HL-60 (cell line): ENCODE results near the gene KIF3C.
"Not testable (repeated sequence)": the region's sequence is repeated elsewhere in the genome, so short reads cannot be mapped to it uniquely, and the experiment has no call there.

Experiments
- CTCF ChIP-seq: IDR thresholded peaks from one replicate; pipeline ENCODE4 v1.5.1; 2011; ENCODE audit warnings: low read length, control low read depth, inconsistent platforms; ENCODE audit not compliant: insufficient read depth
- GABPA ChIP-seq: IDR thresholded peaks from 2 replicates; pipeline ENCODE4 v1.6.1; 2012; ENCODE audit warnings: low read depth
- POLR2AphosphoS5 ChIP-seq: IDR thresholded peaks from 2 replicates; pipeline ENCODE4 v1.6.1; 2012; ENCODE audit warnings: low read depth
- SPI1 ChIP-seq: IDR thresholded peaks from 2 replicates; pipeline ENCODE4 v1.6.1; 2012; ENCODE audit warnings: low read depth, mild to moderate bottlenecking, borderline replicate concordance
- TF ChIP-seq, protein P1 (sequence below): IDR thresholded peaks from 2 replicates; pipeline ENCODE4 v1.6.1; 2012; ENCODE audit warnings: low read depth; ENCODE audit not compliant: insufficient replicate concordance

- TF ChIP-seq CTCF, POLR2AphosphoS5, GABPA, SPI1: not testable (repeated sequence)
- TF ChIP-seq, protein P1, sequence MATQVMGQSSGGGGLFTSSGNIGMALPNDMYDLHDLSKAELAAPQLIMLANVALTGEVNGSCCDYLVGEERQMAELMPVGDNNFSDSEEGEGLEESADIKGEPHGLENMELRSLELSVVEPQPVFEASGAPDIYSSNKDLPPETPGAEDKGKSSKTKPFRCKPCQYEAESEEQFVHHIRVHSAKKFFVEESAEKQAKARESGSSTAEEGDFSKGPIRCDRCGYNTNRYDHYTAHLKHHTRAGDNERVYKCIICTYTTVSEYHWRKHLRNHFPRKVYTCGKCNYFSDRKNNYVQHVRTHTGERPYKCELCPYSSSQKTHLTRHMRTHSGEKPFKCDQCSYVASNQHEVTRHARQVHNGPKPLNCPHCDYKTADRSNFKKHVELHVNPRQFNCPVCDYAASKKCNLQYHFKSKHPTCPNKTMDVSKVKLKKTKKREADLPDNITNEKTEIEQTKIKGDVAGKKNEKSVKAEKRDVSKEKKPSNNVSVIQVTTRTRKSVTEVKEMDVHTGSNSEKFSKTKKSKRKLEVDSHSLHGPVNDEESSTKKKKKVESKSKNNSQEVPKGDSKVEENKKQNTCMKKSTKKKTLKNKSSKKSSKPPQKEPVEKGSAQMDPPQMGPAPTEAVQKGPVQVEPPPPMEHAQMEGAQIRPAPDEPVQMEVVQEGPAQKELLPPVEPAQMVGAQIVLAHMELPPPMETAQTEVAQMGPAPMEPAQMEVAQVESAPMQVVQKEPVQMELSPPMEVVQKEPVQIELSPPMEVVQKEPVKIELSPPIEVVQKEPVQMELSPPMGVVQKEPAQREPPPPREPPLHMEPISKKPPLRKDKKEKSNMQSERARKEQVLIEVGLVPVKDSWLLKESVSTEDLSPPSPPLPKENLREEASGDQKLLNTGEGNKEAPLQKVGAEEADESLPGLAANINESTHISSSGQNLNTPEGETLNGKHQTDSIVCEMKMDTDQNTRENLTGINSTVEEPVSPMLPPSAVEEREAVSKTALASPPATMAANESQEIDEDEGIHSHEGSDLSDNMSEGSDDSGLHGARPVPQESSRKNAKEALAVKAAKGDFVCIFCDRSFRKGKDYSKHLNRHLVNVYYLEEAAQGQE = not testable (repeated sequence)
These were observed 66.9 kb downstream of the KIF3C start for GRCh38 chr2:25915411-25915810.
